Transverse colon (tissue), 4 donors: Measurements from ENCODE around the gene MACF1.

Experiments
- CTCF ChIP-seq, 5 experiments: fragments of 200-600 bp in 3 of 5; fragments of 450-650 bp in 2 of 5; sonication (generic) in 3 of 5; IDR thresholded peaks; 1 replicate in 2 of 5; 2 replicates in 3 of 5; pipeline ENCODE4 v1.5.1; 2016 to 2017; ENCODE audit warnings: antibody characterized with exemption in 5 of 5, inconsistent platforms in 3 of 5, mild to moderate bottlenecking in 2 of 5, moderate library complexity in 1 of 5
- EP300 ChIP-seq: sonication (generic); formaldehyde crosslinking; IDR thresholded peaks from one replicate; pipeline ENCODE4 v1.6.1; 2017; ENCODE audit warnings: antibody characterized with exemption, low read depth
- POLR2AphosphoS5 ChIP-seq, 3 donors: sonication (generic); formaldehyde crosslinking; IDR thresholded peaks; one replicate each; pipeline ENCODE4 v1.6.1; 2016; ENCODE audit warnings: antibody characterized with exemption in 3 of 3

GRCh38 chr1:39524171-39524570 lies 319.7 kb downstream of the MACF1 start:
- TF ChIP-seq POLR2AphosphoS5 (IDR thresholded peaks at IDR 0.05) (no peak), EP300 (no peak), CTCF (IDR thresholded peaks at IDR 0.05) (no peak)
